ENCODE data around the gene DDX59. TPM values are rescaled to one million over a fixed set of nuclear protein-coding genes. Genes with fewer than 3 reads are reported as not detected.

Gene DDX59
- total RNA-seq (ENCODE audit: low replicate concordance) = 9.1 and 15.0 TPM in 2 replicates

GRCh38 chr1:200669314-200670241, at the start of gene DDX59:
TSS of gene DDX59 (minus strand) at chr1:200669907. CDS start at chr1:200666740, 3,167 bp downstream.

DNA sequence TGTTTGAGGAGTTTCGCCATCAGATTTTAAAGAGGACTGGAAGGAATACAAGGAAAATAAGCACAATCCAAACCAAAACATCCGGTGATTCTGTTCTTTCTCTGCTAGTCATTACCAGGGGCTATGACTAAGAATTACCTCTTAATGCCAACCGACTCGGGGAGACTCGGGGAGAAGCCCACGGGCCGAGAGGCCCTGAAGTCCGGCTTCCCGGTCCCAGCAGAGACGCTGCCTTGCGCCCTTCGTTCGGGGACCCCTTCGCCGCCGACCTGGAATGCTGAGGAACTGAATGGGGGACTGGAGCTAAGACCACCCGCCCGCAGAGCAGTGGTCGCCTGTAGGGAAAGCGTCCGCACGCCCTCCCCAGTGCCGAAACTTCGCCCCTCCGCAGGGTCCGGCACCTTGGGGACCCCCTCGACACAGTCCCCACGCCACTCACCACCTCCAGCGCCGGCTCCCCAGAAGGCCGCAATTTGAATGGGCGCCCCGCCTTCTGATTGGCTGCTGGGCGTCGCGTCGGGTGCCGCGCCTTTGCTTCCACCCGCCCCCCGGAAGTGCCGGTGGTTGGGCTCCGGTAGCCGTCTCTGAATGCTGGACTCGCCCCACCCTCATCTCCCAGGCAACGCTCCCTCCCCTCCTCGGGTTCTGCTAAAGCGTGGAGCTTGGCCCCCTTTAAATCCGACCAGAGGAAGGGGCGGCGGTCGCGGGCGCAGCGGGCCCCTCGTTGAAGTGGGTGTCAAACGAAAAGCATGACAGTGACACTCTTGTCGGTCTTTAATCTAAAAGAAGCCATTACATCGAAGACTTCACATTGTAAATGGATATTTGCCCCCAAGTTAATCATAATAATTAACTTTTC, 49.2 kb downstream of the DDX59 start, which contains the start of gene KIF14:
Gene KIF14 (minus strand): TSS at position 479 of the 859 bp plus-strand sequence. CDS start 2,028 bp downstream, outside the sequence.

Other genes starting within 250 kb of the DDX59 start
- 0.23 and 2.0 TPM in 2 replicates for gene KIF14, start 49.2 kb downstream of the DDX59 start, total RNA-seq (ENCODE audit: low replicate concordance)
- gene CAMSAP2, start 69.0 kb upstream of the DDX59 start, total RNA-seq (ENCODE audit: low replicate concordance) = 17.7 and 18.6 TPM in 2 replicates
- gene GPR25, start 203.1 kb upstream of the DDX59 start, total RNA-seq (ENCODE audit: low replicate concordance) = not detected in 2 replicates
- 0.08 TPM in 1 of 2 replicates, not detected in the other for gene INAVA, start 225.0 kb upstream of the DDX59 start, total RNA-seq (ENCODE audit: low replicate concordance)

All from smooth muscle cell of the coronary artery (primary cell).